Heart right ventricle (tissue), 16 donors: Measurements from ENCODE around the gene ROCK2. TPM values are rescaled to one million over a fixed set of nuclear protein-coding genes. Genes with fewer than 3 reads are reported as not detected.

ENCODE experiments used
- ATAC-seq, 8 donors: fragments of 200-7000 bp; cut with Tn5 transposase; one replicate each; pipeline ENCODE4 v1.9.1; 2020; ENCODE audit warnings: mild to moderate bottlenecking in 8 of 8, moderate library complexity in 8 of 8, moderate number of reproducible peaks in 1 of 8
- DNase-seq, 2 donors: peaks; one replicate each; pipeline ENCODE4 v3.0.0-alpha.2; 2020
- H3K27ac ChIP-seq, 10 donors: fragments of 200-600 bp; sonication (generic) in 2 of 10; one replicate each; pipeline versions ENCODE4 v1.5.0 to v1.8.0; 2020 to 2022; ENCODE audit warnings: mild to moderate bottlenecking in 3 of 10
- H3K27me3 ChIP-seq, 7 donors: fragments of 200-600 bp; one replicate each; pipeline ENCODE4 v1.8.0; 2021 to 2022; ENCODE audit warnings: mild to moderate bottlenecking in 2 of 7
- H3K36me3 ChIP-seq, 9 donors: fragments of 200-600 bp; sonication (generic) in 1 of 9; one replicate each; pipeline versions ENCODE4 v1.5.0 to v1.8.0; 2020 to 2022; ENCODE audit warnings: mild to moderate bottlenecking in 2 of 9
- H3K4me1 ChIP-seq, 9 donors: fragments of 200-600 bp; sonication (generic) in 1 of 9; one replicate each; pipeline versions ENCODE4 v1.5.0 to v1.8.0; 2020 to 2022; ENCODE audit warnings: mild to moderate bottlenecking in 4 of 9
- H3K4me3 ChIP-seq, 10 donors: fragments of 200-600 bp; sonication (generic) in 2 of 10; one replicate each; pipeline versions ENCODE4 v1.5.0 to v1.8.0; 2020 to 2022; ENCODE audit warnings: mild to moderate bottlenecking in 7 of 10, moderate library complexity in 2 of 10
- H3K9me3 ChIP-seq, 11 donors: fragments of 200-600 bp in 10 of 11; sonication (generic) in 2 of 11; one replicate each; pipeline versions ENCODE4 v1.5.0 to v1.8.0; 2013 to 2022; ENCODE audit warnings: mild to moderate bottlenecking in 2 of 11, control low read depth in 1 of 11, moderate library complexity in 1 of 11
- CTCF ChIP-seq, 9 donors: fragments of 200-600 bp; sonication (generic) in 2 of 9; IDR thresholded peaks; one replicate each; pipeline versions ENCODE4 v1.5.0 to v1.8.0; 2021 to 2022; ENCODE audit warnings: antibody characterized with exemption in 9 of 9, mild to moderate bottlenecking in 5 of 9, moderate library complexity in 1 of 9
- WGBS, 2 donors: extraction: QIAGEN DNeasy Blood & Tissue Kit; methylation state at CpG; one replicate each; pipeline ENCODE4 v1.1.7; 2013; ENCODE audit warnings: inconsistent platforms in 1 of 2; 5-methylcytosine and 5-hydroxymethylcytosine counted together
- intact Hi-C, 10 donors: fragments of 100-400 bp; cut with DNase I; formaldehyde crosslinking; loops; one replicate each; pipeline versions ENCODE4 v1.11.1 to v1.14.2; 2022
- polyA plus RNA-seq, 2 donors: library from polyadenylated mRNA; stranded (reverse); fragments of 200-250 nt; gene quantifications; one replicate each; pipeline ENCODE4 v1.2.3, GENCODE V29; 2013
- total RNA-seq, 10 donors: library from RNA; stranded (reverse); fragmentation: NEBNext Ultra II Directional in 3 of 10; extraction: Animal tissue kit (Norgen Biotek cat#: 25700) in 3 of 10; gene quantifications; one replicate each; pipeline versions ENCODE4 v1.2.1 to v1.2.4, GENCODE V29; 2021 to 2023
- donor health status: Arrhythmogenic right ventricular cardiomyopathy.
- donor health status: ischemic (EF 13 %, LVEDD 7.1; RV severe dilation, severe dysfunction).
- donor health status: healthy with polysubstance abuse.
- donor health status: DM: no; HTN: yes; CAD: no.
- donor health status: DM: no; HTN: no; CAD: no.
- donor health status: ischemic (EF 25% LVEDD 6.9; RV normal size, moderate dysfunction).
- donor health status: ischemic (EF 25% LVEDD 5.7; RV mildly dilated, moderate dysfunction).
- donor health status: healthy.
- donor health status: DM: yes; HTN: yes; CAD: no.
- donor health status: Ischemic cardiomyopathy.
- donor health status: ischemic (EF 35%, LVEDD 5.7; RV mildly dilated, moderate dysfunction).
- donor health status: nonischemic (EF 11% LVEDD 7.7; RV severe dilation, severe dysfunction).
- donor health status: DM: yes; HTN: yes; CAD: no.
- donor health status: PGD.
- donor health status: ischemic (EF 29% LVEDD 5.4; RV normal size, mild dysfunction).
- donor health status: nonischemic (EF 23%, LVEDD 6.1; RV moderate dilation, normal function).

The ROCK2 gene
- total and polyA plus RNA-seq, 12 donors: 6.9 to 51.8 (median 36.5) TPM

DNA sequence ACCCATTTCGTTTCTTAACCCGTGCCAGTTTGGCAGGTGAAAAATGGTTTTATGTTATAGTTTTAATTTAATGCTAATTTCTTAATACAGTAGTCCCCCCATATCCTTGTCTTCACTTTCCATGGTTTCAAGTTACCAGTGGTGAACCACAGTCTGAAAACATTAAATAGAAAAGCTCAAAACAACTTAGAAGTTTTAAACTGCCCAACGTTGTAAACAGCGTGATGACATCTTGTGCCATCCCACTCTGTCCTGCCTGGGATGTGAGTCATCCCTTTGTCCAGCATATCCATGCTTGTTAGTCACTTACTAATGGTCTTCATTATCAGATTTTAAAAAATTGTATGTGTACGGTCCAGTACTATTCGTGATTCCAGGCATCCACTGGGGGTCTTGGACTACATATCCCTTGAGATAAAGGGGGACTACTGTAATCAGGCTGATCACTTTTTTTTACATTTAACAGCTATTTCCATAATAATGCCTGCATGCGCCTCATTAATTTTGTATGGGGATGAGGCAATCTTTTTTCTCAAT, 157.3 kb downstream of the ROCK2 start:
- DNase-seq (no peak), ATAC-seq (no peak)
- intact Hi-C loops: no loop called here
- H3K4me1 ChIP-seq: peaks cover 0 to 6% (median 0%) of the 10 kb centered on the region in 9 donors
- TF ChIP-seq CTCF (IDR thresholded peaks at IDR 0.05): no peak
- peaks cover 0 to 96% (median 36%) of the 10 kb centered on the region in 9 donors for H3K36me3 ChIP-seq
- no peaks in the 10 kb centered on the region for H3K9me3 ChIP-seq
- H3K27ac ChIP-seq: no peak overlapping the region
- WGBS, 2 donors: 84 to 92% methylated on average over 7 of the region's 7 CpGs
- no peak overlapping the region for H3K4me3 ChIP-seq
- no peaks in the 10 kb centered on the region for H3K27me3 ChIP-seq

- ATAC-seq (no peak), DNase-seq (no peak)
- no peaks in the 10 kb centered on the region for H3K9me3 ChIP-seq
- H3K27me3 ChIP-seq: no peaks in the 10 kb centered on the region
- no peak overlapping the region for H3K27ac ChIP-seq
- no peak overlapping the region for H3K4me3 ChIP-seq
- WGBS, 2 donors: 96 to 98% methylated on average over 6 of the region's 6 CpGs
- peaks cover 0 to 96% (median 36%) of the 10 kb centered on the region in 9 donors for H3K36me3 ChIP-seq
- peaks cover 0 to 6% (median 0%) of the 10 kb centered on the region in 9 donors for H3K4me1 ChIP-seq
- no peak for TF ChIP-seq CTCF (IDR thresholded peaks at IDR 0.05)
- intact Hi-C loops: no loop called here
Observed at GRCh38 chr2:11186145-11186544, 158.3 kb downstream of the ROCK2 start.

DNA sequence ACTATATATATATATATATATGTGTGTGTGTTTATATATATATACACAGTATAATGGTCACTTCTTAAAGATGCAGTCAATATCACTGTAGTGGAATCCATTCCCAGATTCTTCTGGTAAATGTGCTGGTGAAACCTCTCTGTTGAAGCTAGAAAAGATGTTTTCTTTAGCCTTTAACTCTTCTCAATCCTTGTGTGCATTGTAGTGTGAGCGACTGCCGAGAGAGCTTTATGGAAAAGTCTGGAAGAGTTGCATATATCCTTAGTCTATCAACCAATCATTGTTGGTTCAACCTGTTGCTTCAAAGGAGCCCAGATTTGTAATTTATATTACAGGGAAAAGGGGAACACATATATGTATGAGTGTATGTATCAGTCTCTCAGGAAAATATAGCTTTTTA, 161.5 kb downstream of the ROCK2 start:
- no peak for DNase-seq
- H3K4me1 ChIP-seq: peaks cover 0 to 13% (median 0%) of the 10 kb centered on the region in 9 donors
- H3K27ac ChIP-seq: no peak overlapping the region
- peaks cover 0 to 95% (median 25%) of the 10 kb centered on the region in 9 donors for H3K36me3 ChIP-seq
- no peak for TF ChIP-seq CTCF (IDR thresholded peaks at IDR 0.05)
- H3K27me3 ChIP-seq: no peaks in the 10 kb centered on the region
- WGBS, 2 donors: 94 to 98% methylated on average over 2 of the region's 2 CpGs
- no peaks in the 10 kb centered on the region for H3K9me3 ChIP-seq
- ATAC-seq: no peak
- no peak overlapping the region for H3K4me3 ChIP-seq
- intact Hi-C loops: no loop called here

DNA sequence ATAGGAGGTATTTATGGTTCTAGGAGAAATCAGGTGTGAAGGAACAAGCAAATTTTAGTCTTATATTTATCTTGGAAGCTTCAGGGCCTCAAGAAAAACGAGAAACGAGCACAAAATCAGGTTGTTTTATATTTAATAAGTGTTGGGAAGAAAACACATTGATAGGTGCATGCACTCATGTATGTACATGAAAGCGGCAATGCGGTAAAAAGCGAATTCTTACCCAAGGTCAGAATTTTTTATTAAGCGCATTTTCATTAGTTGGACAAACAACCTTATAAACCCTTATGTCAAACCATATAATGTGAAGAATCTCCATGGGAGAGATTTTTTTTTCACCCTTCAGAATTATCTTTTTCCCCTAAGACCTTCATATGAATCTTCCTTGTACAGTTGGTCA, 163.8 kb downstream of the ROCK2 start:
- ATAC-seq (no peak), DNase-seq (no peak)
- intact Hi-C loops: no loop called here
- WGBS, 2 donors: 88 to 90% methylated on average over 6 of the region's 6 CpGs
- TF ChIP-seq CTCF (IDR thresholded peaks at IDR 0.05): no peak
- Histone ChIP-seq H3K9me3 (no peaks in the 10 kb centered on the region), H3K36me3 (peaks cover 0 to 81% (median 25%) of the 10 kb centered on the region in 9 donors), H3K27ac (no peak overlapping the region), H3K27me3 (no peaks in the 10 kb centered on the region), H3K4me3 (no peak overlapping the region), H3K4me1 (peaks cover 0 to 15% (median 0%) of the 10 kb centered on the region in 9 donors)
